Calu3 (cell line): ENCODE measurements around the gene CST5. TPM values are rescaled to one million over a fixed set of nuclear protein-coding genes. Genes with fewer than 3 reads are reported as not detected.
"Not testable (repeated sequence)": the region's sequence is repeated elsewhere in the genome, so short reads cannot be mapped to it uniquely, and the experiment has no call there.

Experiments
- BruUV-seq: library from RNA; stranded (reverse); fragments of 400-500 nt; replicated peaks from 2 replicates; lab custom pipeline; 2021; lab: Mats Ljungman, UMichigan
- CTCF ChIA-PET: fragments of 300-600 bp; sonication (Branson Sonifier 250); formaldehyde crosslinking; loops from one replicate; lab custom pipeline; 2022; ENCODE audit warnings: antibody characterized with exemption; lab: Charles Lee
- DNase-seq: peaks from one replicate; pipeline ENCODE4 v3.0.0; 2022
- H3K27ac Mint-ChIP-seq: one replicate; pipeline ENCODE4 v1.8.0; 2022; ENCODE audit warnings: mixed read lengths; ENCODE audit not compliant: unreplicated experiment
- H3K27me3 Mint-ChIP-seq: one replicate; pipeline ENCODE4 v1.8.0; 2022; ENCODE audit warnings: mixed read lengths; ENCODE audit not compliant: unreplicated experiment
- H3K36me3 Mint-ChIP-seq: one replicate; pipeline ENCODE4 v1.8.0; 2022; ENCODE audit warnings: mild to moderate bottlenecking, moderate library complexity, mixed read lengths; ENCODE audit not compliant: insufficient read depth, unreplicated experiment
- H3K4me1 Mint-ChIP-seq: one replicate; pipeline ENCODE4 v1.8.0; 2022; ENCODE audit warnings: mild to moderate bottlenecking, low read depth, mixed read lengths; ENCODE audit not compliant: unreplicated experiment
- H3K4me3 Mint-ChIP-seq: one replicate; pipeline ENCODE4 v1.8.0; 2022; ENCODE audit warnings: mild to moderate bottlenecking, low read depth, moderate library complexity, mixed read lengths; ENCODE audit not compliant: unreplicated experiment
- H3K9me3 Mint-ChIP-seq: one replicate; pipeline ENCODE4 v1.8.0; 2022; ENCODE audit warnings: low read depth, mixed read lengths; ENCODE audit not compliant: unreplicated experiment
- CTCF ChIP-seq: fragments of 200-600 bp; IDR thresholded peaks from one replicate; pipeline ENCODE4 v1.8.0; 2022; ENCODE audit warnings: antibody characterized with exemption; ENCODE audit not compliant: unreplicated experiment
- intact Hi-C: fragments of 100-400 bp; cut with micrococcal nuclease; formaldehyde crosslinking; loops from one replicate; pipeline ENCODE4 v1.10.0; 2022; ENCODE audit not compliant: unreplicated experiment
- total RNA-seq: library from RNA; stranded (reverse); gene quantifications from 2 replicates; pipeline ENCODE4 v1.2.3, GENCODE V29; 2022

CST5 gene
- total RNA-seq, 1 experiment from 2014 or later, result not detected

- H3K27ac Mint-ChIP-seq, result no peak overlapping the region
- H3K36me3 Mint-ChIP-seq, result no peaks in the 10 kb centered on the region
- H3K9me3 Mint-ChIP-seq, result no peaks in the 10 kb centered on the region
- CTCF ChIA-PET, result interaction anchor here (0.7 kb wide), 1 partner anchor 134 kb away, joined by 5 read pairs; no protein-coding TSS in a partner anchor
- no peak overlapping the region for H3K4me3 Mint-ChIP-seq
- no peak for TF ChIP-seq CTCF
- intact Hi-C loops, result no loop called here
- no TSS peak for BruUV-seq
- no peak for DNase-seq
- no peaks in the 10 kb centered on the region for H3K27me3 Mint-ChIP-seq
- no peaks in the 10 kb centered on the region for H3K4me1 Mint-ChIP-seq
These were observed 345 bp upstream of the CST5 start for GRCh38 chr20:23879811-23880374.

DNA sequence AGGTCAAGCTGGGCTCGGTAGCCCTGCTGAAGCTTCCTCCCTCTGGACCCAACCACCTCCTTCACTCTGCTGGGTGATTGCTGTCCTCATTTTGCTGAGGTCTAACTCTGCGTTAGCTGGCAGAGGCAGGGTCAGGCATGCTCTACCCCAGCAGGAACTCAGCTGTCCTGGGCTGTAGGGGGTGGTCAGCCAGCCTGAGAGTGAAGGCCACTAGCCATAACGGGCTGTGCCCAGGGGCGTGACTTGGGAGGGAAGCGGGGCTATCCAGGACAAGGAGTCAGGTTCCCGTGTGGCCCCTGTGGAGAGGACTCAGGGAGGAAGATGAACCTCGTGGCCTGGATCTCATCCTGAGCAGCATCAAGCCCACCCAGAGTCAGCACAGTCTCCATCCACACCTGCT, 761 bp downstream of the CST5 start:
- Mint-ChIP-seq H3K27ac (no peak overlapping the region), H3K36me3 (no peaks in the 10 kb centered on the region), H3K4me1 (no peaks in the 10 kb centered on the region), H3K9me3 (no peaks in the 10 kb centered on the region), H3K27me3 (no peaks in the 10 kb centered on the region), H3K4me3 (no peak overlapping the region)
- no peak for DNase-seq
- no TSS peak for BruUV-seq
- no peak for TF ChIP-seq CTCF
- CTCF ChIA-PET, result no interaction called here
- intact Hi-C loops, result no loop called here

DNA sequence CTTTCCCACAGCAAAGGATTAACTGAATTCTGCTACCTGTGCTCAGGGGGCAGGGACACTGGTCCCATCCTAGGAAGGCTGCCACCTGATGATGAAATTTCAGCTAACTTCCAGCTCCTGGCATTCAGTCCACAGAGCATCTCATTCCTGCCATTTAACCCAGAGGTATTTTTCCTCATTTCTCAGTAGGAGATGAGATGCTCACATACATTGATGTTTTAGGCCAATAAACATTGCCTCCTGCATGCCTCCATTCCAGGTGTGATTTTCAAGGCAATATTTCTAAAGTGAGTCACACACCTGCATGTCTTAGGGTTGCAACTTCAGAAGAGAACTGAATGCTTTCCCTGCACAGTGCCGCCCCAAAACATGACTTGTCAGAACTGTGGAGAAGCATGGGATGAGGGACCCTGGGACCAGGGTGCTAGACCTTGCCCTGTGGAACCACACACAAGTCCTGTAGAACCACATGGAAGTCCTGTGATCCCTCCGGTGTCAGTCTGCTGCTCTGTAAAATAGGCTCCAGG, 1.5 kb downstream of the CST5 start:
- H3K9me3 Mint-ChIP-seq, H3K27me3 Mint-ChIP-seq, CTCF ChIA-PET, intact Hi-C loops, H3K36me3 Mint-ChIP-seq, H3K27ac Mint-ChIP-seq, H3K4me1 Mint-ChIP-seq, H3K4me3 Mint-ChIP-seq, DNase-seq, BruUV-seq: not testable (repeated sequence)

GRCh38 chr20:23877524-23877923, 2.0 kb downstream of the CST5 start:
- intact Hi-C loops, result no loop called here
- no TSS peak for BruUV-seq
- H3K36me3 Mint-ChIP-seq, result no peaks in the 10 kb centered on the region
- H3K27ac Mint-ChIP-seq, result no peak overlapping the region
- no peak for DNase-seq
- no peaks in the 10 kb centered on the region for H3K27me3 Mint-ChIP-seq
- no peaks in the 10 kb centered on the region for H3K9me3 Mint-ChIP-seq
- no peaks in the 10 kb centered on the region for H3K4me1 Mint-ChIP-seq
- CTCF ChIA-PET, result no interaction called here
- H3K4me3 Mint-ChIP-seq, result no peak overlapping the region
- TF ChIP-seq CTCF, result no peak

DNA sequence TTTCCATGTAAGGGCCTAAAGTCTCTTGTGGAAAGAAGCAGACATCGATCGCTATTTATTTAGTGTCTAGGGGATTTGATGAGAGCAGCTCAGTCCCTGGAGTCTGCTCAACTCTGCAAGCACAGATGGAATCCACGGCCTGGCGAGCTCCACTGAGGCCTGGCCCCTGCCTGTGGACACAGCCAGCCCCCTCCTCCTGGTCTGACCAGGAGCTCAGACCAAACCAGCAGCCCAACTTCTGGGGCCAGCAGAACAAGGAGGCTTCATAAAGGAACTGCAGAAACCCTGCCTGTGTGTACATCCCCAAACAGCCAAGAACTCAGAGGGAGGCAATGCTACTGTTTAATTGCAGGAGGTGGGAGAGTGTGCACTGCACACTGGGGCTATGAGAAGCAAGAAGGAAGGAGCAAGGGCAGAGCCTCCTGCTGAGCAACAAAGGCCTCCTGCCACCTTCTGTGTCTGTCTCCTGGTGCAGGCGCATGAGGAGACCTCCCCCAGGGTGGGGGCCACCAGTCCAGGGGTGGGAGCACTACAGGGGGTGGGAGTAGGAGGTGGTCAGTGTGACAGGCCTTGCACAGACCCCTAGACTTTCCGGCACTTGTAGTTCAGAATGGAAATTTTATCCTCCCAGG, 3.8 kb downstream of the CST5 start:
- no peaks in the 10 kb centered on the region for H3K36me3 Mint-ChIP-seq
- H3K9me3 Mint-ChIP-seq, result no peaks in the 10 kb centered on the region
- H3K4me3 Mint-ChIP-seq, result no peak overlapping the region
- no peak overlapping the region for H3K27ac Mint-ChIP-seq
- no peaks in the 10 kb centered on the region for H3K27me3 Mint-ChIP-seq
- no TSS peak for BruUV-seq
- no peak for TF ChIP-seq CTCF
- CTCF ChIA-PET, result no interaction called here
- no peaks in the 10 kb centered on the region for H3K4me1 Mint-ChIP-seq
- no peak for DNase-seq
- intact Hi-C loops, result no loop called here
